Hair follicle dermal papilla cell (primary cell): ENCODE measurements around the gene GAK. TPM values are rescaled to one million over a fixed set of nuclear protein-coding genes. Genes with fewer than 3 reads are reported as not detected.

Experiments used
- total RNA-seq: library from RNA; depleted of rRNA; stranded (reverse); fragments of >200 nt; gene quantifications from 2 replicates; pipeline ENCODE4 v1.2.3, GENCODE V29; 2012

Gene GAK
- total RNA-seq: 64.0 and 67.3 TPM in 2 replicates

GRCh38 chr4:931960-932712 is at the start of gene GAK, which contains the start of gene TMEM175:
Gene GAK (minus strand): TSS chr4:932316. CDS start chr4:932187, 129 bp downstream.
Gene TMEM175 (plus strand): TSS chr4:932460. CDS start chr4:947740, 15,280 bp downstream.

GRCh38 chr4:973431-974397 is 41.6 kb upstream of the GAK start, which contains the start of gene DGKQ:
Gene DGKQ (minus strand): TSS chr4:973569. CDS start chr4:973482, 87 bp downstream.

GRCh38 chr4:825971-826330 is 106.2 kb downstream of the GAK start, which contains the start of gene CPLX1:
Gene CPLX1 (minus strand): TSS chr4:826129. CDS start chr4:824522, 1,607 bp downstream.

Other genes with a start within 250 kb of the GAK start
- gene SLC49A3, start 243.2 kb downstream of the GAK start, total RNA-seq: 4.4 and 8.5 TPM in 2 replicates
- gene PCGF3, start 226.5 kb downstream of the GAK start, total RNA-seq: 41.0 and 44.3 TPM in 2 replicates
- not detected in 2 replicates for gene CPLX1, start 106.2 kb downstream of the GAK start, total RNA-seq
- 13.3 and 15.1 TPM in 2 replicates for gene TMEM175, start 144 bp upstream of the GAK start, total RNA-seq
- 12.5 and 17.7 TPM in 2 replicates for gene DGKQ, start 41.3 kb upstream of the GAK start, total RNA-seq
- 15.8 and 19.6 TPM in 2 replicates for gene IDUA, start 54.7 kb upstream of the GAK start, total RNA-seq
- gene SLC26A1, start 61.1 kb upstream of the GAK start, total RNA-seq: 0.16 and 0.36 TPM in 2 replicates
- gene FGFRL1, start 79.3 kb upstream of the GAK start, total RNA-seq: 20.6 and 20.9 TPM in 2 replicates
- 1.6 and 3.4 TPM in 2 replicates for gene RNF212, start 181.2 kb upstream of the GAK start, total RNA-seq
- gene SPON2, start 240.3 kb upstream of the GAK start, total RNA-seq: 226 and 238 TPM in 2 replicates